ENCODE results near the gene SYNE1.
A peak's percentile ranks its signal among the peaks of the same experiment; 100 is the strongest.
"Not testable (repeated sequence)": the region's sequence is repeated elsewhere in the genome, so short reads cannot be mapped to it uniquely, and the experiment has no call there.

Gene SYNE1

GRCh38 chr6:152637296-152638047 is at the start of gene SYNE1:
TSS of gene SYNE1 (minus strand) at chr6:152637362. CDS start at chr6:152628331, 9,031 bp downstream.
- DNase-seq: no peak

DNA sequence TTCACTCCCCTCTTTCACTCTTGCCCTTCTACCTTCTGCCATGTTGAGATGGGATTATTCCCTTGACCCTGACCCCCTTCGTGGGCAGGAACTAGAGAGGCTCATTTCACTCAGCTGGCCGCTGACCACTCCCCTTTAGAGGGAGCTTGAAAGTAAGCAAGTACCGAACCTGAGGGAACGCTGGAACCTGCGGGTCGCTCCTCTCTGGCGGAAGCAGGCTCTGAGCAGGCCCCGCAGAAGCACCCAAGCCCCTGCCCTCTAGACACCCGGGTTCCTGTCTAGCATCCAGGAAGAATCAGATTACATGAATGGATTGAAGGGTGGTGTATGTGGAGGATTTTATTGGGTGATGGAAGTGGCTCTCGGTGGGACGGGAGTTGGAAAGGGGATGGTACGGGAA is 48.7 kb upstream of the SYNE1 start:
- no peak for DNase-seq

- not testable (repeated sequence) for DNase-seq
Observed at GRCh38 chr6:152682935-152683334, 45.8 kb upstream of the SYNE1 start.

- DNase-seq: no peak
Observed at GRCh38 chr6:152682141-152682540, 45.0 kb upstream of the SYNE1 start.

DNA sequence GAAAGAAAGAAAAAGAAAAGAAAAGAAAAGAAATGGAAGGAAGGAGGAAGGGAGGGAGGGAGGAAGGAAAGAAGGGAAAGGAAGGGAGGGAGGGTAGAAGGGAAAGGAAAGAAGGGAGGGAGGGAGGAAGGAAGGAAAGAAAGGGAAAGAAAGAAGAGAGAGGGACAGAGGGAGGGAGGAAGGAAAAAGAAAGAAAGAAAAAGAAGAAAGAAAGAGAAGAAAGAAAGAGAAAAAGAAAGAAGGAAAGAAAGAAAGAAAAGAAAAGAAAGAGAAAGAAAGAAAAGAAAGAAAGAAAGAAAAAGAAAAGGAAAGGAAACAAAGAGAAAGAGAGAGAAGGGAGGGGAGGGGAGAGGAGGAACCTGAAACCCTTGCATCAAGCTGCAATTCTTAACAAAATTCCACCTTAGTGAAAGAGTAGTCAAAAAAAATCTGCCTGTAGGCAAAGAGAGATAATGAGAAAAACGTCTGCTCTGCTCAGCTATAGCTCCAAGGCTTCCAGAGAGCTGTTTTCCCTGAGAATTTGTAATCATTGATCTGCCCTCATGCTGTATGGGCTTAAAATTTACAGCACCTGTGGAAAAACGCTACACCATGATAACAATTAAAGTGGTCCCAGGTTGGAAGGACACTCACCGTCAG is 43.8 kb upstream of the SYNE1 start:
- no peak for DNase-seq

DNA sequence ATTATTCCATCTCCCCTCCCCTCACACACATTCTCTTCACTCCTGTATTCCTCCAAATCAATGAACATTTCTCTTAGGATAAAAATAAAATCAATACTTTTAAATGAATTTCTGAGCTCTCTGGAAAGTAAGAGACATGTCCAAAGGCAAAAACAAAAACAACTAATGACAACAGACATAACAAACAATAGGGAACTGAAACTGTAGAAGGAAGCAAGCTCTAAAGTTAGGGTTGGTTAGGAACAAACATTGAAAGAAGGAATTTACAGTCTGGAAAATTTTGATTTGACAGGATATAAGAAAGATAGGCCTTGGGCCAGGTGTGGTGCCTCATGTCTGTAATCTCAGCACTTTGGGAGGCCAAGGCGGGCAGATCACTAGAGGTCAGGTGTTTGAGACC is 43.0 kb upstream of the SYNE1 start:
- no peak for DNase-seq

DNA sequence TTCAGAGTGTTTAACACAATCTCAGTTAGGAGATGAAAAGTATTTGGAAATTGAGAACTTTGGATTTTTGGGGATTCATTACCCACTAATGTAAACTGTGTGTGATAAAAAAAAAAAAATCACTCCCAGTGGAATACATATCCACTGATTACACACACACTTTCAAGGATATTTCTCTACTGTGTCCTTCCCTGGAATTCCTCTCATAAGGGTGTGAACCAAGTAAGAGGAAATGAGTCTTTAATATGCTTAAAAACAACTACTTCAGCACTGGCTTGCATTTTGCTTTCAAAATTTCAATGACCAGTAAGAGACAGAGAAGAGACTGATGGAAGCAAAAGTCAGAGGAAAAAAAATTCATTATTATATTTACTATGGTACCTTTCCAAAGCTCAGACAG is 36.1 kb upstream of the SYNE1 start:
- DNase-seq: no peak

DNA sequence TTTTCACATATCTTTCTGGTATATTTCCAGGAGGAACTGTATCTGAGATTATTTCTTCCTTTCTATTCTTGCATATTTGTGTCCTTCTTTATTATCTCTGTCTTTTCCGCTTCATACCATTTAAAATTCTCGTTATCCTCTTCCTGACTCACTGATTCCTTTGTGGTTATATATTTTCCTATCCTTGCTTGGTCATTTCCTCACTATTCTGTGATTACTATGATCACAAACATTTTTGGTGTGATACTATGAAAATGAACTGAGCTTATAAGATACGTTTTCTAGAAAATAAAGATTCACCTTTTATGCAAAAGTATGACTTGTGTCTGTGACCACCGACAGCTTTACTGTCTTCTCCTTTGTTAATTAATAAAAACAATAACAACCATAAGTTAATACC is 34.0 kb upstream of the SYNE1 start:
- no peak for DNase-seq

- DNase-seq: peak; percentile 50 to 57
Observed at GRCh38 chr6:152669895-152670294, 32.7 kb upstream of the SYNE1 start.

DNA sequence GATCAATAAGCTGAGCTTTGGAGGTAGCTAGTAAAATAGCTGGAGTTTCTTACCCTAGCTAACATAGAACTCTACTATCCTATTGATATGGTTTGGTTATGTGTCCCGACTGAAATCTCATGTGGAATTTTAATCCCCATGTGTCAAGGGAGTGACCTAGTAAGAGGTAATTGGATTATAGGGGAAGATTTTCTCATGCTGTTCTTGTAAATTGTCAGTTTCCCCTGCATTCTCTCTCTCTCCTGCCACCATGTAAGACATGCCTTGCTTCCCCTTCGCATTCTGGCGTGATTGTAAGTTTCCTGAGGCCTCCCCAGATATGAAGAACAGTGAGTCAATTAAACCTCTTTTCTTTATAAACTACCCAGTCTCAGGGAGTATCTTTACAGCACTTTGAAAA is 24.6 kb upstream of the SYNE1 start:
- no peak for DNase-seq

DNA sequence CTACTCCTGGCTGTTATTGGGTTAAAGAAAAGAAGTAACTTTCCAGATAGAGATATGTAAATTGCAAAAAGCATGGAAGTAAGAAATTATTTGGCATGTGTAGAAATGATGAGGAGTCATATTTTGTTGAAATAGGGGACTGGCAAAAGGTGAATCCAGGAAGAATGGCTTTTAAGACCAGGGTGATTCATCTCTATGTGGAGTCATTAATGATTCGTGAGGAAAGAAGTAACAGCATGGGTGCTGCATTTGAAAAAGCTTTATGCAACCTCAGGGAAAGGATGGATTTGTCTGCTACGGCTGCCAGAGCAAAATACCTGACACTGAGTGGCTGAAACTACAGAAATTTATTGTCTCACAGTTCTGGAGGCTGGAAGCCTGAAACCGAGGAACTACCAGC is 14.8 kb upstream of the SYNE1 start:
- DNase-seq: no peak

GRCh38 chr6:152648105-152648504 is 10.9 kb upstream of the SYNE1 start:
- DNase-seq: no peak

DNA sequence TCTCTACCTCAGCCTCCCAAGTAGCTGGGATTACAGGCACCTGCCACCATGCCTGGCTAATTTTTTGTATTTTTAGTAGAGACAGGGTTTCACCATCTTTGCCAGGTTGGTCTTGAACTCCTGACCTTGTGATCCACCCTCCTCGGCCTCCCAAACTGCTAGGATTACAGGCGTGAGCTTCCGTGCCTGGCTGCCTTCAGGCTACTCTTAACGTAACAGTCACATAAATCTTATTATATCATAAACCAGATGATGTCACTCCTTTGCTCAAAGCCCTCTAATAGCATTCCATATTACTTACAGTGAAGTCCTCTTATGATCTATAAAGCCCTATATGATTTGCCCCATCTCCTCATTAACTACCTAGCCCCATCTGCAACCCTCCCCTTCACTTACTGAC is 9.6 kb upstream of the SYNE1 start:
- not testable (repeated sequence) for DNase-seq

- peak; percentile 65 to 69 for DNase-seq
Observed at GRCh38 chr6:152642578-152643375, 5.6 kb upstream of the SYNE1 start.

GRCh38 chr6:152636609-152637295 is 410 bp downstream of the SYNE1 start:
- DNase-seq: no peak

- no peak for DNase-seq
Observed at GRCh38 chr6:152636021-152636608, 1.0 kb downstream of the SYNE1 start.

DNA sequence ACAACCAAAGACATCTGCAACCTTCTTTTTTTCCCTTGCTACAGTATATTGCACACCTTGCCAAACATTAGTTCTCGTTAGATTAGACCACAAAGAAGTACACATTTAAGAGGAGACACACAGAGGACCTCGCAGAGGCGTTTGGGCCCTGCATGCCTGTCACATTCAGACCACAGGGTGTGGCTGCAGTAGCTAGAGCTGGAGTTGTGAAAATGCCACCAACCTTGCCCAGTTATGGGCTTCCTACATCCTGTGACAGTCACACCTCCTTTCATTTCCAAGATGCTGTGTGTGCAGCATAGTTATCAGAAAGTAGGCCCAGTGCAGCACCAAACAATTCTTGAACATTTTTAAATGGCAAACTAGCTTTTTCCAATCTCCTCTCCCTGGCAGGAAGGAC is 2.4 kb downstream of the SYNE1 start:
- DNase-seq: no peak

- DNase-seq: peak; percentile 26 to 63
Observed at GRCh38 chr6:152632121-152632782, 4.9 kb downstream of the SYNE1 start.

GRCh38 chr6:152631376-152631775 is 5.8 kb downstream of the SYNE1 start:
- DNase-seq: no peak

- no peak for DNase-seq
Observed at GRCh38 chr6:152630832-152631231, 6.3 kb downstream of the SYNE1 start.

DNA sequence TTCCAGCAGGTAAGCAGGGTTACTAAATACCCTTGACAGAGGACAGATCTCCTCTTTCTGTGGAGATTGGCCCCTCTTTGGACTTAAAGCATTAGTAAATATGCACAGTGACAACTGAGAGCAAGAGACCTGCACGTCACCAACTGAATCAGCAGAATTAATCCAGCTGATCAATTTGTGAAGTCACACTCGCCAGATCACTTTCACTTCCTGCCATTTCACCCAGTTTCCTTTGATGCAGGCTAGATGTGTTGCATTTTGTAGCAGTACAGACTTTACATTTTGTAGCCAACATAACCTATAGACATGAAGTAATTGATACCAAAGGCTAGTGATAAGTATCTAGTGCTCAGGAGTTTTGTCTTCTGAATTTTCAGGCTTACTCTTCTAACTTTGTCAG is 11.9 kb downstream of the SYNE1 start:
- no peak for DNase-seq

- DNase-seq: not testable (repeated sequence)
Observed at GRCh38 chr6:152614776-152615175, 22.4 kb downstream of the SYNE1 start.
